Measurements from ENCODE around the gene B3GALT6. TPM values are rescaled to one million over a fixed set of nuclear protein-coding genes. Genes with fewer than 3 reads are reported as not detected.

The B3GALT6 gene
- total RNA-seq, 2 donors from 2014 or later: 18.4 to 35.6 TPM

DNA sequence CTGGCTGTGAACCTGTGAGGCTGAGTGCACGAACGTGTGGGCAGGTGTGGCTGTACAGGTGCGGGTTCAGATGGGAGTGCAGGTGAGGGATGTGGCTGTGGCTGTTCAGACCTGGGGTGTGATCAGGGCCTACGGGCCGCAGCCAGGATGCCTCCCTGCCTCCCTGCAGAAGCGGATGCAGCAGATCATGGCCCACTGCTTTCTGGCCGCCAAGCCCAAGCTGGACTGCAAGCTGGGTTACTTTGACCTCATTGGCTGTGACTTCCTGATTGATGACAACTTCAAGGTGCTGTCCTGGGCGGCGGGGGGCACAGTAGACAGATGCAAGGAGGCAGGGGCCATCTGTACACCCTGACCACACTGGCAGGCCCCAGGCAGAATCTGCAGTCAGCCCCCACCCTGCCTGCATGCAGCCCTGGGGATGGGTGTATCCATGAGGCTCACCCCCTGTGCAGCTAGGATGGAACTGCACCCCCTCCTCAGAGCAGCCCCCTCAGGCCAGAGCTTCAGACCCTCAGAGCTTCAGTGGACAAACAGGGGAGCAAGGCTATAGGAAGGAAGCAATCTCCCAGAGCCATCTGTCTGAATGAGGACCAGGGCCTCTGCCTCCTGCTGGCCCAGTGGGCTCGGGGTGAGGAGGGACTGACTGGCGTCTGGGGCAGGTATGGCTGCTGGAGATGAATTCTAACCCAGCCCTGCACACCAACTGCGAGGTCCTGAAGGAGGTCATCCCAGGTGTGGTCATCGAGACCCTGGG lies 35.4 kb upstream of the B3GALT6 start:
- Histone ChIP-seq H3K4me3 (no peak overlapping the region), H3K27ac (no peak overlapping the region)
- 86 to 90% methylated on average over 5 to 13 of the region's 13 CpGs for WGBS, 2 donors

DNA sequence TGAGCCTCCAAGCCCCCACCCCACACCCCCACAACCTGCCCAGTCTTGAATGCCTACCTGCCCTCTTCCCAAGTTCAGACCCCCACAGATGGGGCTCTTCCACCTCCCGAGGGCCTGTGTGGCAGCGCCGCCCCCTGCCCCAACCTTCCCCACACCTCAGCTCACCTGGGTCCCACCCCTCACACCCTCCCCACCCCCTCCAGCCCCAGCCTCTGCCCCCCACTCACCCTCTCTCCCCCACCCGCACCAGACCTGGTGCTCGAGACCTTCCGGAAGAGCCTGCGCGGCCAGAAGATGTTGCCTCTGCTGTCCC lies 34.9 kb upstream of the B3GALT6 start:
- TF ChIP-seq, protein P1, sequence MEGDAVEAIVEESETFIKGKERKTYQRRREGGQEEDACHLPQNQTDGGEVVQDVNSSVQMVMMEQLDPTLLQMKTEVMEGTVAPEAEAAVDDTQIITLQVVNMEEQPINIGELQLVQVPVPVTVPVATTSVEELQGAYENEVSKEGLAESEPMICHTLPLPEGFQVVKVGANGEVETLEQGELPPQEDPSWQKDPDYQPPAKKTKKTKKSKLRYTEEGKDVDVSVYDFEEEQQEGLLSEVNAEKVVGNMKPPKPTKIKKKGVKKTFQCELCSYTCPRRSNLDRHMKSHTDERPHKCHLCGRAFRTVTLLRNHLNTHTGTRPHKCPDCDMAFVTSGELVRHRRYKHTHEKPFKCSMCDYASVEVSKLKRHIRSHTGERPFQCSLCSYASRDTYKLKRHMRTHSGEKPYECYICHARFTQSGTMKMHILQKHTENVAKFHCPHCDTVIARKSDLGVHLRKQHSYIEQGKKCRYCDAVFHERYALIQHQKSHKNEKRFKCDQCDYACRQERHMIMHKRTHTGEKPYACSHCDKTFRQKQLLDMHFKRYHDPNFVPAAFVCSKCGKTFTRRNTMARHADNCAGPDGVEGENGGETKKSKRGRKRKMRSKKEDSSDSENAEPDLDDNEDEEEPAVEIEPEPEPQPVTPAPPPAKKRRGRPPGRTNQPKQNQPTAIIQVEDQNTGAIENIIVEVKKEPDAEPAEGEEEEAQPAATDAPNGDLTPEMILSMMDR (IDR thresholded peaks at IDR 0.05): no peak
- TF ChIP-seq POLR2A (IDR thresholded peaks at IDR 0.05): no peak
- H3K4me1 ChIP-seq: peaks cover 11% of the 10 kb centered on the region
- ATAC-seq (no peak), DNase-seq (no peak)
- no peak overlapping the region for H3K4me3 ChIP-seq
- H3K27ac ChIP-seq: no peak overlapping the region
- 77 to 83% methylated on average over 2 to 3 of the region's 8 CpGs for WGBS, 2 donors
- peaks cover 0 to 13% of the 10 kb centered on the region in 2 donors for H3K27me3 ChIP-seq
- H3K9me3 ChIP-seq: no peaks in the 10 kb centered on the region
- no peaks in the 10 kb centered on the region for H3K36me3 ChIP-seq (replicated peaks in 1 of 2; ENCODE audit: insufficient read depth in 1 of 2, low read depth in 2 of 2)
- intact Hi-C loops (cut with DNase I): no loop called here

More for the DNA sequence above, 35.4 kb upstream of the B3GALT6 start:
- ATAC-seq (no peak), DNase-seq (no peak)
- TF ChIP-seq, protein P1 (IDR thresholded peaks at IDR 0.05): no peak
- TF ChIP-seq POLR2A (IDR thresholded peaks at IDR 0.05): no peak
- Histone ChIP-seq H3K4me1 (peaks cover 11% of the 10 kb centered on the region), H3K27me3 (peaks cover 0 to 13% of the 10 kb centered on the region in 2 donors), H3K36me3 (replicated peaks in 1 of 2; ENCODE audit: insufficient read depth in 1 of 2, low read depth in 2 of 2) (no peaks in the 10 kb centered on the region), H3K9me3 (no peaks in the 10 kb centered on the region)
- intact Hi-C loops (cut with DNase I): no loop called here

DNA sequence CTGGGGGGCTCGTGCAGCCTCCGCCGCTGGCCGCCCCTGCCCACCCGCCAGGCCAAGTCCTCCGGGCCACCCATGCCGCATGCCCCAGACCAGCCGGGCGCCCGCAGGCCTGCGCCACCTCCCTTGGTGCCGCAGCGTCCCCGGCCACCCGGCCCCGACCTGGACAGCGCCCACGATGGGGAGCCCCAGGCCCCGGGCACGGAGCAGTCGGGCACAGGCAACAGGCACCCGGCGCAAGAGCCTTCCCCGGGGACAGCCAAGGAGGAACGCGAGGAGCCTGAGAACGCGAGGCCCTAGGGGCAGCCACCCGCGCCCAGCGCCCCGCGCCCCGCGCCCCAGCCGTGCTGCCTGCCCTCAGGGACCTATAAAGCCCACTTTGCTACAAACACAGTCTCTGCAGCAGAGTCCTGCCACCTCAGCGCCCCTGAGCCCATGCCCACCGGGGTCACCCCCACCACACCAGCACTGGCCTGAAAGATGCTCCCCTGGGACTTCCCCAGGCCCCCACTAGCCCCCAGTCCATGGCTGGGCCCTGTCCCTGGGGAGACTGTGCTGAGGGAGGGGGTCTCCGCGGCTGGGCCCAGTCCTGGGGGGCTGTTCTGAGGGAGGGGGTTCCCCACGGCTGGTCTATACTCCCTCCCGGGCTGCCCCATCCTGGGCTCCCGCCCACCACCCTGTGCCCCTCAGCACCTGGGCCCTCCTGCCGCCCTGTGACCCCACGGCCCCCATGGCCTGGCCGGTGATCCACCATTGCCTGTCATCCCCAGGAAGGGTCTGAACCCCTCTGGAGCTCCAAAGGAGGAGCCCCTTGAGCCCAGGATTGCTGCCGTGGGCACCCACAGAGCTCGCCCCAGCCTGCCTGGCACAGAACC lies 34.2 kb upstream of the B3GALT6 start:
- no peak for TF ChIP-seq POLR2A (IDR thresholded peaks at IDR 0.05)
- TF ChIP-seq, protein P1 (IDR thresholded peaks at IDR 0.05): no peak
- WGBS, 2 donors: 81 to 93% methylated on average over 10 to 11 of the region's 48 CpGs
- no peak for ATAC-seq

DNA sequence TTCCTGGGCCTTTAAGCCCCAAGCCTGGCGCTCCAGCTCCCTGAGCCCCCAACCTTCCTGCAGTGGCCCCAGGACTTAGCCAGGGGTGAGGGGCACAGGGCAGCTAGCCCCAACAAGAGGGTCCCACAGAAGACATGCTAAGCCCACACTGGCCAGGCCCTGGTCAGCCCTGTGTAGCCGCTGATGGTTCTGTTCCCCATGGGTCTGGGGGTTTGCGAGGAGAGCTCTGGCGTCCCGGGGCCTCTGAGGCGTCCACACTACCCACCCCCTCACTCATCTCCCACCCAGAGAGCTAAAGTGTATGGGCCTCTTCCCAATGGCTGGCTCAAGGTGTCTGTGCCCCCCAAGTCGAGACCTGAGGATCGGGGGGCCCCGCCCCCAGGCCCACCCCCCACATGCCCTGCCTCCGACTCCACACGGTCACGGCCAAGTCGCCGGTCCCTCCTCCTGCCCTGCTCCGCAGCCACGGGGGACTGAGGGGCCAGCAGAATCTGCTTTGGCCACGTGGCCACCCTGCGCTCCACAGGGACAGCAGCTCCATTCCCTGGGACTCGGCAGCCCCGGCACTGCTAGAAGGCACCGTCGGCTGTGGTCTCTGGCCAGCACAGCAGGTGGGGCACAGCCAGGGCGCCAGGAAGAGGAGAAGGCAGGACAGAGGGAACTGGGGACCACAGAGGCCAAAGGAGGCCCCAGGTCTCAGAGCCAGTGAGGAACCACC lies 33.5 kb upstream of the B3GALT6 start:
- DNase-seq (no peak), ATAC-seq (no peak)
- H3K27ac ChIP-seq: no peak overlapping the region
- intact Hi-C loops (cut with DNase I): no loop called here
- peaks cover 0 to 13% of the 10 kb centered on the region in 2 donors for H3K27me3 ChIP-seq
- peaks cover 11% of the 10 kb centered on the region for H3K4me1 ChIP-seq
- no peak overlapping the region for H3K4me3 ChIP-seq
- no peak for TF ChIP-seq POLR2A (IDR thresholded peaks at IDR 0.05)
- TF ChIP-seq, protein P1 (IDR thresholded peaks at IDR 0.05): no peak
- no peaks in the 10 kb centered on the region for H3K9me3 ChIP-seq
- H3K36me3 ChIP-seq (replicated peaks in 1 of 2; ENCODE audit: insufficient read depth in 1 of 2, low read depth in 2 of 2): no peaks in the 10 kb centered on the region
- 79 to 85% methylated on average over 5 to 13 of the region's 23 CpGs for WGBS, 2 donors

More for the DNA sequence above, 34.2 kb upstream of the B3GALT6 start:
- H3K4me3 ChIP-seq: no peak overlapping the region
- peaks cover 0 to 13% of the 10 kb centered on the region in 2 donors for H3K27me3 ChIP-seq
- H3K9me3 ChIP-seq: no peaks in the 10 kb centered on the region
- H3K36me3 ChIP-seq (replicated peaks in 1 of 2; ENCODE audit: insufficient read depth in 1 of 2, low read depth in 2 of 2): no peaks in the 10 kb centered on the region
- peaks cover 11% of the 10 kb centered on the region for H3K4me1 ChIP-seq
- no peak overlapping the region for H3K27ac ChIP-seq
- intact Hi-C loops (cut with DNase I): no loop called here
- DNase-seq: no peak

All from body of pancreas (tissue), 4 donors.